ENCODE data around the gene RBM23.

- TF ChIP-seq CTCF (conservative IDR thresholded peaks at IDR 0.05) (no peak), ZFX (IDR thresholded peaks at IDR 0.05) (no peak)
Measured at GRCh38 chr14:22907429-22907828, 11.5 kb downstream of the RBM23 start.

Measured in C4-2B (cell line).